HG03558 (cell line): ENCODE data around the gene NAAA.

Experiments
- ATAC-seq: cut with Tn5 transposase; IDR thresholded peaks from one replicate; pipeline ENCODE4 v1.9.1; 2021; ENCODE audit warnings: moderate number of reproducible peaks; ENCODE audit not compliant: unreplicated experiment; ENCODE audit errors: extremely low read depth

The NAAA gene

DNA sequence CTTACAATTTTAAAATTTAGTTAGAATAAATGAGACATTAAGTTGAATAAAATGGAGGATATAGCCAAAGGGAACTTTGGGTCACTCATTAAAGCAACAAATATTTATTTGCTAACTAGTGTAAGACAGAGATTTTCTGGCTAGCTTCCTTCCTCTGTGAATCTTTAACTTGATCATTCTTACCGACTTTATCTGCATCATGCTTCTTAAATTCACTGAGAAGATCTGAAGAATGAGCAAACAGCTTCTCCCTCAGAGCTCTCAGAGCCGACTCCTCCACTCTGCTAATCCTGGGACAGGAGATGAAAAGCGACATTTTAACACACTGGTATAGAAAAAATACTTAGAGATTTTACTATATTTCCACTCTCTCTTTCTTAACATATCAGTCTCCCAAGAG is 73.7 kb downstream of the NAAA start:
- ATAC-seq, result no peak
